ENCODE measurements around the gene ARHGEF18.
"Not testable (repeated sequence)": the region's sequence is repeated elsewhere in the genome, so short reads cannot be mapped to it uniquely, and the experiment has no call there.

Gene ARHGEF18

GRCh38 chr19:7356899-7357627, 8.3 kb downstream of the ARHGEF18 start:
- TF ChIP-seq CTCF (IDR thresholded peaks at IDR 0.05; ENCODE audit: control insufficient read depth, insufficient read depth, low read depth, low read length, missing control alignments), result no peak
- H3K4me3 ChIP-seq (ENCODE audit: control insufficient read depth, low read depth, low read length), result no peak overlapping the region
- no peak for DNase-seq (ENCODE audit: low read depth)

- TF ChIP-seq CTCF (IDR thresholded peaks at IDR 0.05; ENCODE audit: control insufficient read depth, insufficient read depth, low read depth, low read length, missing control alignments), result no peak
- DNase-seq (ENCODE audit: low read depth), result no peak
- H3K4me3 ChIP-seq (ENCODE audit: control insufficient read depth, low read depth, low read length), result no peak overlapping the region
Measured at GRCh38 chr19:7358102-7358597, 9.4 kb downstream of the ARHGEF18 start.

GRCh38 chr19:7360393-7360984, 11.8 kb downstream of the ARHGEF18 start:
- DNase-seq (ENCODE audit: low read depth), result no peak
- no peak overlapping the region for H3K4me3 ChIP-seq (ENCODE audit: control insufficient read depth, low read depth, low read length)
- no peak for TF ChIP-seq CTCF (IDR thresholded peaks at IDR 0.05; ENCODE audit: control insufficient read depth, insufficient read depth, low read depth, low read length, missing control alignments)

- no peak overlapping the region for H3K4me3 ChIP-seq (ENCODE audit: control insufficient read depth, low read depth, low read length)
- no peak for DNase-seq (ENCODE audit: low read depth)
- TF ChIP-seq CTCF (IDR thresholded peaks at IDR 0.05; ENCODE audit: control insufficient read depth, insufficient read depth, low read depth, low read length, missing control alignments), result no peak
Measured at GRCh38 chr19:7363225-7363624, 14.5 kb downstream of the ARHGEF18 start.

- peak; percentile 37 for TF ChIP-seq CTCF (IDR thresholded peaks at IDR 0.05; ENCODE audit: control insufficient read depth, insufficient read depth, low read depth, low read length, missing control alignments)
- no peak for DNase-seq (ENCODE audit: low read depth)
- H3K4me3 ChIP-seq (ENCODE audit: control insufficient read depth, low read depth, low read length), result no peak overlapping the region
Measured at GRCh38 chr19:7366701-7367420, 18.1 kb downstream of the ARHGEF18 start.

- TF ChIP-seq CTCF (IDR thresholded peaks at IDR 0.05; ENCODE audit: control insufficient read depth, insufficient read depth, low read depth, low read length, missing control alignments), result no peak
- DNase-seq (ENCODE audit: low read depth), result no peak
- H3K4me3 ChIP-seq (ENCODE audit: control insufficient read depth, low read depth, low read length), result no peak overlapping the region
Measured at GRCh38 chr19:7368456-7368855, 19.7 kb downstream of the ARHGEF18 start.

- H3K4me3 ChIP-seq (ENCODE audit: control insufficient read depth, low read depth, low read length), result not testable (repeated sequence)
- DNase-seq (ENCODE audit: low read depth), result peak; percentile 44
Measured at GRCh38 chr19:7368866-7369265, 20.1 kb downstream of the ARHGEF18 start.
